ENCODE results near the gene RRAS. TPM values are rescaled to one million over a fixed set of nuclear protein-coding genes. Genes with fewer than 3 reads are reported as not detected.

RRAS gene
- total and polyA plus RNA-seq, 10 donors, result 30.9 to 106 (median 50.7) TPM

DNA sequence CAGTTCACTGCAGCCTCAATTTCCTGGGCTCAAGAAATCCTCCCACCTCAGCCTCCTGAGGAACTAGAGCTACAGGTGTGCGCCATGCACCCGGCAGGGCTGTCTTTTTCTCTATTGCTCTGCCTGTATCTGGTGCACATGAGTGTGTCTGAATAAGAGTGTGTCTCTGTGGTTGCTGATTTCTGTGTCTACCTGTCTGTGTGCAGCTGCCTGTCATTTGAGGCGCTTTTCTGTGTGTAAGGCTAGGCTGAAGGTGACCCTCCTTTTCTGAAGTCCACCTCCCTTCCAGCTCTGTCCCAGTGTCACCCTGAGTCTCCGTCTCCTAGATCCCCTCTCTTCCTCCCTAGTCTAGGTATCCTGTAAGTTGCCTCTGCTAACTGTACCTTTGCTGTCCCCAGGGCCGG, 50.4 kb downstream of the RRAS start:
- intact Hi-C loops (cut with DNase I; ENCODE audit: low total_unique reads), result no loop called here
- WGBS, 5 donors, result 58 to 63% (median 60%) methylated on average over 5 of the region's 5 CpGs
- H3K36me3 ChIP-seq, result peaks cover under 1 to 10% (median 7%) of the 10 kb centered on the region in 6 donors
- no peak for DNase-seq
- H3K4me3 ChIP-seq, result peak overlapping the region in 3 of 8 donors; percentile 96 to 99 (median 98)
- no peaks in the 10 kb centered on the region for H3K27me3 ChIP-seq (replicated peaks in 1 of 7)
- peak overlapping the region in 7 of 8 donors; percentile 85 to 96 (median 92) for H3K27ac ChIP-seq
- peaks cover 16 to 49% (median 32%) of the 10 kb centered on the region in 6 donors for H3K4me1 ChIP-seq
- no peaks in the 10 kb centered on the region for H3K9me3 ChIP-seq
- no peak for TF ChIP-seq POLR2AphosphoS5 (IDR thresholded peaks at IDR 0.05)
- no peak for TF ChIP-seq POLR2A (IDR thresholded peaks at IDR 0.05)
- TF ChIP-seq, protein P1, sequence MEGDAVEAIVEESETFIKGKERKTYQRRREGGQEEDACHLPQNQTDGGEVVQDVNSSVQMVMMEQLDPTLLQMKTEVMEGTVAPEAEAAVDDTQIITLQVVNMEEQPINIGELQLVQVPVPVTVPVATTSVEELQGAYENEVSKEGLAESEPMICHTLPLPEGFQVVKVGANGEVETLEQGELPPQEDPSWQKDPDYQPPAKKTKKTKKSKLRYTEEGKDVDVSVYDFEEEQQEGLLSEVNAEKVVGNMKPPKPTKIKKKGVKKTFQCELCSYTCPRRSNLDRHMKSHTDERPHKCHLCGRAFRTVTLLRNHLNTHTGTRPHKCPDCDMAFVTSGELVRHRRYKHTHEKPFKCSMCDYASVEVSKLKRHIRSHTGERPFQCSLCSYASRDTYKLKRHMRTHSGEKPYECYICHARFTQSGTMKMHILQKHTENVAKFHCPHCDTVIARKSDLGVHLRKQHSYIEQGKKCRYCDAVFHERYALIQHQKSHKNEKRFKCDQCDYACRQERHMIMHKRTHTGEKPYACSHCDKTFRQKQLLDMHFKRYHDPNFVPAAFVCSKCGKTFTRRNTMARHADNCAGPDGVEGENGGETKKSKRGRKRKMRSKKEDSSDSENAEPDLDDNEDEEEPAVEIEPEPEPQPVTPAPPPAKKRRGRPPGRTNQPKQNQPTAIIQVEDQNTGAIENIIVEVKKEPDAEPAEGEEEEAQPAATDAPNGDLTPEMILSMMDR (IDR thresholded peaks at IDR 0.05 in 8 of 11, conservative IDR thresholded peaks at IDR 0.05 in 3 of 11), result no peak

DNA sequence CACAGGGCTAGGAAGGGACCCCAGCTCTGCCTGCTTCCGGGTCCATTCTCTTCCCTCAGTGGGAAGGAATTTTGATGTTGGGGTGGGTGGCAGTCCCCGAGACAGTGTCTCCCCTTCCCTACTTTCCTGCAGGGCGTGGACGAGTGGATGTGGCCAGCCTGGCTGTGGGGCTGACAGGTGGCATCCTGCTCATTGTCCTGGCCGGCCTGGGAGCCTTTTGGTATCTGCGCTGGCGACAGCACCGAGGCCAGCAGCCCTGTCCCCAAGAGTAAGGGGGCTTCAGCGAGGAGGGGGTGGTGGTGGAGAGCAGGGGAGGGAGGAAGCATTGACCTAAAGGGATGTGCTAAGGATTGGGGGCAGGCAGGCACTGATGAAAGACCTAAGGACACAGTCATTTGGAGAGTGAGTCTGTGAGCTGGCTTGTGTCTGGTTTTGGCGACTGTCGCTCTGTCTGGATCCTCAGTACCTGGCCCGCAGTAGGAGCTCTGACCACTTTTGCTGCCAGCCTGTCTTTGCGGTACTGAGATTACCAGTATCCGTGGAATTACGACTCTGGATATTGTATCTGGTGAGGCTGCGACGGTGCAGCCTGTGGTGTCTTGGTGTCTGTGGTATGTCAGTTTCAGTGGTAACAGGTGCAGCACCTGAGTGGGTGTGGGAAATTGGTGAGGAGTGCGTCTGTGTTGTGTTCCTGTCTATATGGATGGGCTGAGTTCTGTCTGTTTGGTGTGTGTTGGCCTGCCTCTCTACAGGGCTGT, 51.4 kb downstream of the RRAS start:
- intact Hi-C loops (cut with DNase I; ENCODE audit: low total_unique reads), result no loop called here
- TF ChIP-seq POLR2A (IDR thresholded peaks at IDR 0.05), result no peak
- TF ChIP-seq, protein P1 (IDR thresholded peaks at IDR 0.05 in 8 of 11, conservative IDR thresholded peaks at IDR 0.05 in 3 of 11), result no peak
- TF ChIP-seq POLR2AphosphoS5 (IDR thresholded peaks at IDR 0.05), result no peak
- Histone ChIP-seq H3K9me3 (no peaks in the 10 kb centered on the region), H3K27ac (no peak overlapping the region), H3K4me3 (no peak overlapping the region), H3K27me3 (replicated peaks in 1 of 7) (no peaks in the 10 kb centered on the region), H3K4me1 (peaks cover 10 to 39% (median 23%) of the 10 kb centered on the region in 6 donors), H3K36me3 (peaks cover 0 to under 1% (median 0%) of the 10 kb centered on the region in 6 donors)
- 74 to 81% (median 79%) methylated on average over 18 of the region's 18 CpGs for WGBS, 5 donors
- DNase-seq, result peak; percentile 81

DNA sequence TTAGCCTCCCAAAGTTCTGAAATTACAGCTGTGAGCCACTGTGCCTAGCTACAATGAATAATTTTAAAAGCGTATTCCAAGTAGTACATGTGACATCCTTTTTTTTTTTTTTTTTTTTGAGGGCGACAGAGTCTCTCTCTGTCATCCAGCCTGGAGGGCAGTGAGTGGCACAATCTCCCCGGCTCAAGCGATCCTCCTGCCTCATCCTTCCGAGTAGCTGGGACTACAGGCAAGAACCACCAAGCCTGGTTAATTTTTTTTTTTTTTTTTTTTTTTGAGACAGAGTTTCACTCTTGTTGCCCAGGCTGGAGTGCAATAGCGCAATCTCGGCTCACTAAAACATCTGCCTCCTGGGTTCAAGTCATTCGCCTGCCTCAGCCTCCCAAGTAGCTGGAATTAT, 52.7 kb downstream of the RRAS start:
- intact Hi-C loops (cut with DNase I; ENCODE audit: low total_unique reads), result no loop called here
- no peaks in the 10 kb centered on the region for H3K9me3 ChIP-seq
- WGBS, 5 donors, result 82 to 93% (median 89%) methylated on average over 8 of the region's 8 CpGs

More for the DNA sequence above, 52.7 kb downstream of the RRAS start:
- Histone ChIP-seq H3K27me3 (replicated peaks in 1 of 7) (no peaks in the 10 kb centered on the region), H3K4me3 (no peak overlapping the region), H3K27ac (no peak overlapping the region), H3K4me1 (peaks cover 0 to 26% (median 11%) of the 10 kb centered on the region in 6 donors), H3K36me3 (no peaks in the 10 kb centered on the region)
- TF ChIP-seq, protein P1 (IDR thresholded peaks at IDR 0.05 in 8 of 11, conservative IDR thresholded peaks at IDR 0.05 in 3 of 11), result no peak
- TF ChIP-seq POLR2AphosphoS5 (IDR thresholded peaks at IDR 0.05) (no peak), POLR2A (IDR thresholded peaks at IDR 0.05) (no peak)
- no peak for DNase-seq

Small RNAs within 50 kb of the gene (microRNA-seq; reads per million reads assigned to microRNA genes)
- 0 to 0.70 (median 0.36) reads per million in 3 donors for gene MIR5088

Small RNAs within 50 kb of the gene (small RNA-seq; reads per million reads assigned to genes)
- gene MIR5088, result 0 to 0.06 (median 0) reads per million in 4 donors

Other genes starting within 250 kb of the RRAS start
- gene PTH2, start 216.7 kb downstream of the RRAS start, total RNA-seq, result not detected
- not detected for gene PTH2, start 216.7 kb downstream of the RRAS start, polyA plus RNA-seq
- gene GFY, start 214.8 kb downstream of the RRAS start, total RNA-seq, result not detected
- not detected for gene GFY, start 214.8 kb downstream of the RRAS start, polyA plus RNA-seq
- gene SLC17A7, start 198.6 kb downstream of the RRAS start, total RNA-seq, result under 1 TPM in 2 of 7 donors, not detected in 5; 0.10 to 0.13 TPM
- gene SLC17A7, start 198.6 kb downstream of the RRAS start, polyA plus RNA-seq, result under 1 TPM; 0.07 to 0.12 (median 0.10) TPM
- gene PIH1D1, start 188.3 kb downstream of the RRAS start, total RNA-seq, result 10 to 100 TPM; 76.0 to 94.3 (median 86.1) TPM
- gene PIH1D1, start 188.3 kb downstream of the RRAS start, polyA plus RNA-seq, result 100 to 1,000 TPM in 2 of 3 donors, 10 to 100 TPM in 1; 85.3 to 140 (median 118) TPM
- gene ALDH16A1, start 186.9 kb downstream of the RRAS start, total RNA-seq, result 10 to 100 TPM; 38.7 to 50.2 (median 45.8) TPM
- 10 to 100 TPM; 54.9 to 99.9 (median 94.9) TPM for gene ALDH16A1, start 186.9 kb downstream of the RRAS start, polyA plus RNA-seq
- 10 to 100 TPM; 11.2 to 32.8 (median 24.1) TPM for gene FLT3LG, start 165.9 kb downstream of the RRAS start, total RNA-seq
- 10 to 100 TPM; 16.4 to 26.4 (median 19.9) TPM for gene FLT3LG, start 165.9 kb downstream of the RRAS start, polyA plus RNA-seq
- gene RPL13A, start 152.5 kb downstream of the RRAS start, total RNA-seq, result 1,000 to 10,000 TPM; 2,521 to 3,132 (median 2,768) TPM
- gene RPL13A, start 152.5 kb downstream of the RRAS start, polyA plus RNA-seq, result 1,000 to 10,000 TPM; 6,561 to 7,408 (median 7,261) TPM
- 1,000 to 10,000 TPM; 1,555 to 3,509 (median 2,434) TPM for gene RPS11, start 143.7 kb downstream of the RRAS start, total RNA-seq
- gene RPS11, start 143.7 kb downstream of the RRAS start, polyA plus RNA-seq, result over 10,000 TPM in 2 of 3 donors, 1,000 to 10,000 TPM in 1; 8,326 to 12,835 (median 11,104) TPM
- gene FCGRT, start 127.5 kb downstream of the RRAS start, total RNA-seq, result 100 to 1,000 TPM; 273 to 616 (median 435) TPM
- gene FCGRT, start 127.5 kb downstream of the RRAS start, polyA plus RNA-seq, result 100 to 1,000 TPM; 144 to 364 (median 279) TPM
- 10 to 100 TPM; 18.9 to 44.2 (median 42.8) TPM for gene RCN3, start 112.1 kb downstream of the RRAS start, total RNA-seq
- gene RCN3, start 112.1 kb downstream of the RRAS start, polyA plus RNA-seq, result 10 to 100 TPM; 25.0 to 99.2 (median 89.9) TPM
- 10 to 100 TPM; 58.6 to 73.8 (median 70.0) TPM for gene NOSIP, start 59.6 kb downstream of the RRAS start, total RNA-seq
- gene NOSIP, start 59.6 kb downstream of the RRAS start, polyA plus RNA-seq, result 100 to 1,000 TPM; 129 to 152 (median 149) TPM
- gene PRRG2, start 58.8 kb downstream of the RRAS start, total RNA-seq, result 1 to 10 TPM in 5 of 7 donors, under 1 TPM in 2; 0.37 to 7.9 (median 1.3) TPM
- gene PRRG2, start 58.8 kb downstream of the RRAS start, polyA plus RNA-seq, result 1 to 10 TPM in 2 of 3 donors, under 1 TPM in 1; 0.91 to 2.3 (median 1.3) TPM
- gene PRR12, start 49.0 kb downstream of the RRAS start, total RNA-seq, result 10 to 100 TPM; 18.8 to 44.3 (median 34.6) TPM
- gene PRR12, start 49.0 kb downstream of the RRAS start, polyA plus RNA-seq, result 10 to 100 TPM in 1 of 3 donors, 1 to 10 TPM in 2; 3.7 to 21.4 (median 3.9) TPM
- gene SCAF1, start 2.1 kb upstream of the RRAS start, total RNA-seq, result 10 to 100 TPM; 21.9 to 66.2 (median 57.0) TPM
- gene SCAF1, start 2.1 kb upstream of the RRAS start, polyA plus RNA-seq, result 10 to 100 TPM in 1 of 3 donors, 1 to 10 TPM in 2; 7.5 to 21.3 (median 7.6) TPM
- gene IRF3, start 25.7 kb upstream of the RRAS start, total RNA-seq, result 100 to 1,000 TPM in 4 of 7 donors, 10 to 100 TPM in 3; 87.9 to 150 (median 127) TPM
- gene IRF3, start 25.7 kb upstream of the RRAS start, polyA plus RNA-seq, result 100 to 1,000 TPM; 127 to 294 (median 276) TPM
- gene BCL2L12, start 25.8 kb upstream of the RRAS start, total RNA-seq, result 10 to 100 TPM in 6 of 7 donors, 1 to 10 TPM in 1; 7.8 to 26.6 (median 16.3) TPM
- 10 to 100 TPM; 26.5 to 36.7 (median 30.1) TPM for gene BCL2L12, start 25.8 kb upstream of the RRAS start, polyA plus RNA-seq
- 100 to 1,000 TPM; 108 to 136 (median 115) TPM for gene PRMT1, start 37.1 kb upstream of the RRAS start, total RNA-seq
- 100 to 1,000 TPM; 114 to 175 (median 134) TPM for gene PRMT1, start 37.1 kb upstream of the RRAS start, polyA plus RNA-seq
- 10 to 100 TPM in 1 of 7 donors, 1 to 10 TPM in 6; 1.4 to 14.2 (median 5.0) TPM for gene ADM5, start 49.5 kb upstream of the RRAS start, total RNA-seq
- gene ADM5, start 49.5 kb upstream of the RRAS start, polyA plus RNA-seq, result 1 to 10 TPM; 1.5 to 3.6 (median 3.5) TPM
- 10 to 100 TPM in 5 of 7 donors, 1 to 10 TPM in 2; 6.8 to 17.0 (median 16.4) TPM for gene CPT1C, start 51.0 kb upstream of the RRAS start, total RNA-seq
- 10 to 100 TPM in 2 of 3 donors, 1 to 10 TPM in 1; 5.2 to 15.7 (median 11.8) TPM for gene CPT1C, start 51.0 kb upstream of the RRAS start, polyA plus RNA-seq
- gene TSKS, start 123.2 kb upstream of the RRAS start, total RNA-seq, result 1 to 10 TPM in 1 of 7 donors, under 1 TPM in 2, not detected in 4; 0.37 to 2.1 (median 0.92) TPM
- 1 to 10 TPM in 1 of 3 donors, under 1 TPM in 2; 0.26 to 1.0 (median 0.85) TPM for gene TSKS, start 123.2 kb upstream of the RRAS start, polyA plus RNA-seq
- gene AP2A1, start 126.9 kb upstream of the RRAS start, total RNA-seq, result 100 to 1,000 TPM in 3 of 7 donors, 10 to 100 TPM in 4; 79.8 to 108 (median 95.4) TPM
- 10 to 100 TPM; 18.1 to 43.6 (median 19.0) TPM for gene AP2A1, start 126.9 kb upstream of the RRAS start, polyA plus RNA-seq
- 10 to 100 TPM; 10.7 to 22.1 (median 15.1) TPM for gene FUZ, start 173.1 kb upstream of the RRAS start, total RNA-seq
- gene FUZ, start 173.1 kb upstream of the RRAS start, polyA plus RNA-seq, result 10 to 100 TPM; 16.7 to 20.3 (median 16.9) TPM
- 10 to 100 TPM; 29.4 to 61.0 (median 50.7) TPM for gene MED25, start 178.1 kb upstream of the RRAS start, total RNA-seq
- 10 to 100 TPM; 26.6 to 42.7 (median 35.3) TPM for gene MED25, start 178.1 kb upstream of the RRAS start, polyA plus RNA-seq
- gene PTOV1, start 211.0 kb upstream of the RRAS start, total RNA-seq, result 100 to 1,000 TPM in 3 of 7 donors, 10 to 100 TPM in 4; 69.6 to 127 (median 98.4) TPM
- 100 to 1,000 TPM in 1 of 3 donors, 10 to 100 TPM in 2; 61.4 to 120 (median 70.9) TPM for gene PTOV1, start 211.0 kb upstream of the RRAS start, polyA plus RNA-seq
- 100 to 1,000 TPM in 5 of 7 donors, 10 to 100 TPM in 2; 80.9 to 203 (median 111) TPM for gene PNKP, start 227.4 kb upstream of the RRAS start, total RNA-seq
- gene PNKP, start 227.4 kb upstream of the RRAS start, polyA plus RNA-seq, result 100 to 1,000 TPM in 1 of 3 donors, 10 to 100 TPM in 2; 36.6 to 135 (median 66.2) TPM
- gene AKT1S1, start 237.2 kb upstream of the RRAS start, total RNA-seq, result 10 to 100 TPM in 6 of 7 donors, 1 to 10 TPM in 1; 8.7 to 27.8 (median 20.1) TPM
- 10 to 100 TPM; 11.6 to 24.8 (median 13.9) TPM for gene AKT1S1, start 237.2 kb upstream of the RRAS start, polyA plus RNA-seq
- gene TBC1D17, start 237.6 kb upstream of the RRAS start, total RNA-seq, result 10 to 100 TPM; 26.8 to 53.5 (median 38.2) TPM
- gene TBC1D17, start 237.6 kb upstream of the RRAS start, polyA plus RNA-seq, result 10 to 100 TPM; 20.8 to 39.8 (median 34.9) TPM